Dedifferentiated amniotic fluid mesenchymal stem cell (primary cell): ENCODE measurements around the gene FCHO1.
"Not testable (repeated sequence)": the region's sequence is repeated elsewhere in the genome, so short reads cannot be mapped to it uniquely, and the experiment has no call there.

Experiments
- DNase-seq: peaks from one replicate; pipeline ENCODE4 v3.0.0-alpha.2; 2016; ENCODE audit errors: extremely low spot score

FCHO1 gene

DNA sequence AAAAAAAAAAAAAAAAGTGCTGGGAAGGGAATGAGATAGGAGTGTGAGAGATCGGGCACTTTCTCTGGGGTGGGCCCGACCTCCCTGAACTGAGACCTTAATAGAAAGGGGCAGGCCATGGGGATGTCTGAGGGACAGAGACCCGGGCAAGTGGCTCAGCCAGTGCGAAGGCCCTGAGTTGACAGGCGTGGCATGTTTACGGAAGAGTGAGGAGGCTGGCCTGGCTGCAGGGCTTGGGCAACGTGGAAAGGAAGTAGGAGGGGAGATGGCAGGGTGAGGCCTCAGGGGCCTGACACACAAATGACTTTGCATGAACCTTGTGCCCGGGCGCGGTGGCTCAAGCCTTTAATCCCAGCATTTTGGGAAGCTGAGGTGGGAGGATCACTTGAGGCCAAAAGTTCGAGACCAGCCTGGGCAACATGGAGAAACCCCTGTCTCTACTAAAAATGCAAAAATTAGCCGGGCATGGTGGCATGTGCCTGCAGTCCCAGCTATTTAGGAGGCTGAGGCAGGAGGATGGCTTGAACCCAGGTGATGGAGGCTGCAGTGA is 13.9 kb downstream of the FCHO1 start:
- DNase-seq = no peak

DNA sequence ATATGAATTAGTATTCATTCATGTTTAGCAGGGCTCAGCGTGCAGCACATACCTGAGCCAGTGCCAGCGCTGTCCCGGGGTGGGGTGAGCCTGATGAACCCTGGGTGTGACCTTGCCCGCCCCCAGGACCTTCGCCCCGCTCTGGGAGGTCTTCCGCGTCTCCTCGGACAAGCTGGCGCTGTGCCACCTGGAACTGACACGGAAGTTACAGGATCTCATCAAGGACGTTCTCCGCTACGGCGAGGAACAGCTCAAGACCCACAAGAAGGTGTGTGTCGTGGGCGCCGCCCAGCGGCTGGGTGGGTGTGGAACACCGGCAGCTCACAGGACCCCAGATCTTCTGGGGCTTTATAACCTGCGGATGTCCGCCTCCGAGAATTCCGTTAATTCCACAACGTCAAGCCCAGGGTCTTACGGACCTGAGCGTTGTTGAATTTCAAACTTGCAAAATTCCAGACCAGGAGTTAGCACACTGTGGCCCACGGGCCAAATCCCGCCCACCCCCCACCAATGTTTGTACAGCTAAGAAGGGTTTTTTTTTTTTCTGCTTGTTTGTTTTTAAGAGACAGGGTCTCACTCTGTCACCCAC is 15.4 kb downstream of the FCHO1 start:
- peak; percentile 45 for DNase-seq

DNA sequence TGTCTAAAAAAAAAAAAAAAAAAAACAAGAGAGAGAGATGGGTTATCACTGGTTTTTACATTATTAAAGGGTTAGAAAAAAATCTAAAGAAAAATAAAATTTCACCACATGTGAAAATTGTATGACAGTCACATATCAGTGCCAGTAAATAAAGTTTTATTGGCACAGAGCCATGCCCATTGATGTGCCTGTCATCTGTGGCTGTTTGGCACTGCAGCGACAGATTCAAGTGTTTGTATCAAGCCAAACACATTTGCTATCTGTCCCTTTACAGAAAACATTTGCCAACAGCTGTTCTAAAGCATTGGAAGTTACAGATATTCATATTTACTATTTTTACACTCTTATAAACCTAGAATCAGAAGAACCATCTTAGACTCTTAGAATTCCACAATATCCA is 16.3 kb downstream of the FCHO1 start:
- no peak for DNase-seq

DNA sequence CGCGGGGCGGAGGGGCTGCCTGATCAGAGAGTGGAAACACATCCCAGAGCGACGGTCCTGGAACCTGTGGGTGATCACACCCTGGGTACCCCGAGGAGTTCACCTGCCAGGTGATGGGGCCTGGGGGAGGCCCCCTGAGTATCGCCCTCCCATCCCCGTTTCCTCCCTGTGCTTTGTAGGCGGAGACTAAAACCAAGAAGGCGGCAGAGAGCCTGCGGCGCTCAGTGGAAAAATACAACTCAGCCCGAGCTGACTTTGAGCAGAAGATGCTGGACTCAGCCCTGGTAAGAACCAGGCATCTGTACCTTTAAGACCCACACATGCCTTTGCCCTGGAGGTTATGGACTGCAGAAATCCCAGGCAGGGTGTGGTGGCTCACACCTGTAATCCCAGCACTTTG is 19.3 kb downstream of the FCHO1 start:
- no peak for DNase-seq

DNA sequence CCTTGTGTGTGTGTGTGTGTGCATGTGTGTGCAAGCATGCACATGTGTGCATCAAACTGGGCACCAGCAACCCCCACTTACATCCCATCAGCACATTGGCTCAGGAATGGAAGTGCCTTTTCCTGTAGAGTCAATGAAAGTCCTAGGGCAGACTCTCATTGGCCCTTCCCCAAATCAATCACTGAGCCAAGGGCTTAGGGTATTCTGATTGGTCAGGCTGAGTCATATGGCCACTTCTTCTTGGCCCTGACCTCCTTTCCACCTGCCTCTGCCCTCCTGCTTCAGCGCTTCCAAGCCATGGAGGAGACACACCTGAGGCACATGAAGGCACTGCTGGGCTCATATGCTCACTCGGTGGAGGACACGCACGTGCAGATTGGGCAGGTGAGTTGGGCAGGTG is 20.9 kb downstream of the FCHO1 start:
- no peak for DNase-seq

DNA sequence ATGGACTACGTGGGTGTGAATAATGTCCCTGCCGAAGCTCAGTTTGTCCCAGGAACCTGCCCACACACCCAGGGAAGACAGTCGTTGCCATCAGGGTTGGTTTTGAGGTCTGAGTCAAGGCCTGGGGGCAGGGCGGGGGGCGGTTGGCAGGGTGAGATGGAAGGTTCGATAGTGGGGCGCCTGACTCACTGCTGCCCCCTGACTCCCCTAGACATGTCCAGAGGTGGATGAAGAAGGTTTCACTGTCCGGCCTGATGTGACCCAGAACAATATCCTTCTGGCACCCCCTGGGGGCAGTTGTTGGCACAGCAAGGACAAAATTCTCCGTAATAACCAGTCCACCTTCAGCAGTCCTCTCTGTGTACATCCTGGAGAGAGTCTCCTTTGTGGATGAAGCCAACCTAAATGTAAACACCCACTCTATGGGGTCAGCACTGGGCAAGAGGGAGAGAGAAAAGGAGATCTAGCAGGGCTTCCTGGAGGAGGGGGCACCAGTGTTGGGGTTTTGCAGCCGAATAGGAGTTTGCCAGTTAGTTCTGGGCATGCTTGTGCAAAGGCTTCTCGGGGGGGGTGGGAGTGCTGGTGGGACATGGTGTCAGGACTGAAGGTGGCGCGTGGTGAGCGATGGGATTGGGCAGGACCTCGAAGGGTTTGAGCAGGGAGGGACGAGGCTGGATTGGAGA is 24.1 kb downstream of the FCHO1 start:
- no peak for DNase-seq

DNA sequence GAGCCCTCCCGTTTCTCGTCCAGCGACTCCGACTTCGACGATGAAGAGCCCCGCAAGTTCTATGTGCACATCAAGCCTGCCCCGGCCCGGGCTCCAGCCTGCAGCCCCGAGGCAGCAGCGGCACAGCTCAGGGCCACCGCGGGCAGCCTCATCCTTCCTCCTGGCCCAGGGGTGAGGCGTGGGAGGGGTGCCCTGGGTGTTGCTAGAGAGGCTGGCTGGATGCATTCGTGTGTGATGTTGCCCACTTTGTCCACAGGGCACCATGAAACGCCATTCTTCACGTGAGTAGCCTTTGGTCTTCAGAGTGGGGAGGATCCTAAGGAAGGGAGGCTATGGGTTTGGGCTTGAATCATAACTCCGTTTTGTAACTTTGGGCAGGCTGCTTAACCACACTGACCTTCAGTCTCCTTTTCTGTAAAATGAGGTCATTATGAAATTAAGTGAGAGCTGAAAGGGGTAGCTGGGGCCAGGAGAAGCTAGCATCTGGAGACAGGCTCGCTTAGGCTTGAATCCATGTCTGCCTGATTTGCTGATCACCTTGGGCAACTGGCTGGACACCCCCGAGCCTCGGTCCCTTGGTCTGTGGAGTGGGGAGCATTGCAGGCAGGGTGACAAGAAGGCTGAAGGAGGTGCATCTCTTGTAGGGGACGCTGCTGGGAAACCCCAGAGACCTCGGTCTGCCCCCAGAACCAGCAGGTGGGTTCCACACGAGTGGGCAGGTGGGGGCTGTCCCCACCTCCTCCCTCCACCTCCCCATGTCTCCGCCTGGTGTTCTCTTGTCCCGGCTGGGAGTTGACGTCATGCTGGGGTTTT is 24.9 kb downstream of the FCHO1 start:
- no peak for DNase-seq

DNA sequence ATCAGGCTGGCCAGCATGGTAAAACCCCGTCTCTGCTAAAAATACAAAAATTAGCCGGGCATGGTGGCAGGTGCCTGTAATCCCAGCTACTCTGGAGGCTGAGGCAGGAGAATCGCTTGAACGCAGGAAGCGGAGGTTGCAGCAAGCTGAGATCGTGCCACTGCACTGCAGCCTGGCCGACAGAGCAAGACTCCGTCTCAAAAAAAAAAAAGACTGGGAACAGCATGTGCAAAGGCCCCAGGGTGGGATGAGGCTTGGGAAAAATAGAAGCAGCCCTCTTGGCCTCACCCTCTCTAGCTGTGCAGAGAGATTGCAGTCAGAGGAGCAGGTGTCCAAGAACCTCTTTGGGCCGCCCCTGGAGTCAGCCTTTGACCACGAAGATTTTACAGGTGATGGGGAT is 26.6 kb downstream of the FCHO1 start:
- DNase-seq = not testable (repeated sequence)

DNA sequence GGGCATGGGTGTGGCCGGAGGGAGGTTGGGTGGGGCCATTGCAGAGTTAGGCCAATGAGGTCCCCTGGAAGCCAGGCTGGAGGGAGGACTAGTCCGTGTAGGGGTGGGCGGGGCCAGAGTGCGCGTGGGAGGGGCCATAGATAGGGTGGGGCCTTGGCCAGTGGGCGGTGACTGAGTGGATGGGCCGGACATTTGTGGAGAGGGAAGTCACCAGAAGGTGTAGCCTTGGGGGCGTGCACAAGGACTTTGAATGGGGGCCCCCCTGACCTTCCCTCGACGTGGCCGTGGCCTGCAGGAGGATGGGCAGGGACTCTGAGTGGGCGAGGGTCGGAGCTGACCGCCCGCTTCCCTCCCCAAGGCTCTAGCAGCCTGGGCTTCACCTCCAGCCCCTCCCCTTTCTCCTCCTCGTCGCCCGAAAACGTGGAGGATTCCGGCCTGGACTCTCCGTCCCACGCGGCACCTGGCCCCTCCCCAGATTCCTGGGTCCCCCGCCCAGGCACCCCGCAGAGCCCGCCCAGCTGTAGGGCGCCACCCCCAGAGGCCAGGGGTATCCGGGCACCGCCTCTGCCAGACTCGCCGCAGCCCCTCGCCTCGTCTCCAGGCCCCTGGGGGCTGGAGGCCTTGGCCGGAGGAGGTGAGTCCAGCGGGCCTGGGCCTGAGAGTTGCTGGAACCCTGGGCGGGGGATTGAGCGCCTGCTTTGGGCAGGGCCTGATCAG is 27.1 kb downstream of the FCHO1 start:
- no peak for DNase-seq

DNA sequence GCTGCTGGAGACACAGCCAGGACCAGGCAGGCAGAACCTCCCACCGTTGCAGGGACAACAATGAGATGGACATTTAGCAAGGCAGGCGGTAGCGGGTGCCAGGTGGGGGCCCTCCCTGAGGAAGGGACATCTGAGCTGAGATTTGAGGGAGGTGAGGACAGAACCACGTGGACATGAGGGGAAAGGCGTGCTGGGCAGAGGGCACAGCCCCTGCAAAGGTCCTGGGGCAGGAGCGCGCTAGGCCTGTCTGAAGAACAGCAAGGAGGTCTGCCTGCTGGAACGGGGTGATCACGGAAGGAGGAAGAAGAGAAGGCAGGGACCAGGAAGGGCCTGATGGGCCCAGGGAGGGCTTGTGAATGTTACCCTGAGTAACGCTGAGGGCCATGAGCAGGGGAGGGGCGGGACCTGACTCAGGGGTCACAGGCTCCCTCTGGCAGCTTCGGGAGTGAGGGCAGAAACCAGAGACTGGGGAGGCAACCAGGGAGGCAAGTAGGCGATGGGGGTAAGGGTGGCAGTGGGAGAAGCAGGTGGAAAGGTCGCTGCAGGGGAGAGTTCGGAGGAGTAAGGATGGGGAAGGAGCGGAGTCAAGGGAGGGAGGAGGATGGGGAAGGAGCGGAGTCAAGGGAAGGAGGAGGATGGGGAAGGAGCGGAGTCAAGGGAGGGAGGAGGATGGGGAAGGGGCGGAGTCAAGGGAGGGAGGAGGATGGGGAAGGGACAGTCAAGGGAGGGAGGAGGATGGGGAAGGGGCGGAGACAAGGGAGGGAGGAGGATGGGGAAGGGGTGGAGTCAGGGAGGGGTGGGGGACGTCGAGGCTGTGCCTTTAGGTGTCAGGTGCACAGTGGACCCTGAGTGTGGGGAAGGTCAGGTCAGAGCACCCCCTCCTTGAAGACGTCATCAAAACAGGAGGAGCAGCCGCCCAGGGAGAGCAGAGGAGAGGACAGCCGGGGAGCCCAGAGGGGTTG is 28.0 kb downstream of the FCHO1 start:
- DNase-seq = no peak

DNA sequence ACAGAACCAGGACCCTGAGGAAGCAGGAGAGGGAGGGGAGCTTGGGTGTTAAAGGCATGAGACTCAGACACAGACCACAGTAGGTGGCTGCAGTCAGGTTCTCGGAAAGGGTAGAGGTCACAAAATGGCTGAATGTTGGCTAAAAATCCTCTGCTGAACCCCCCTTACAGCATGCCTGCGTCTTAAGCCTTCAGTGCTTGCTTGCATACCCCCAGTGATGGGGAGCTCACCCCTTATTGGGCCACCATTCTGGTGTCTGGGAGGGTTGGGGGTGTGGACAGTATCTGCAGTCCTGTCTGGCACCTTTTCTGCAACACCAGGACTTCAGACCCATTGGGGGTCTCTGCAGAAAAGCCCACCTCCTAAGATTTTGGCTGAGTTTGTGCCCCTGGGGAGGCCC is 29.5 kb downstream of the FCHO1 start:
- no peak for DNase-seq

DNA sequence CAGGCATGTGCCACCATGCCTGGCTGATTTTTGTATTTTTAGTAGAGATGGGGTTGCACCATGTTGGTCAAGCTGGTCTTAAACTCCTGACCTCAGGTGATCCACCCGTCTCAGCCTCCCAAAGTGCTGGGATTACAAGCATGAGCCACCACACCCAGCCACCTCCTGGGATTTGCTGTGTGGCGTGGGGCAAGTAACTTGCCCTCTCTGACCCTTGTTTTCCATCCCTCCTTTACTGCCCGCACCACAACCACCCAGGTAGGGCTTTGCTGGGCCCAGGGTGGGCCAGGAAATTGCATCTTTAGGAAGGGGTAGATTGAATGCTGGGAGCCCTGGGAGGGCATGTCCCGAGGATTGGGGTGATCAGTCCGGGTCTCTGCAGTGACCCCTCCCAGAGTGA is 32.4 kb downstream of the FCHO1 start:
- not testable (repeated sequence) for DNase-seq

DNA sequence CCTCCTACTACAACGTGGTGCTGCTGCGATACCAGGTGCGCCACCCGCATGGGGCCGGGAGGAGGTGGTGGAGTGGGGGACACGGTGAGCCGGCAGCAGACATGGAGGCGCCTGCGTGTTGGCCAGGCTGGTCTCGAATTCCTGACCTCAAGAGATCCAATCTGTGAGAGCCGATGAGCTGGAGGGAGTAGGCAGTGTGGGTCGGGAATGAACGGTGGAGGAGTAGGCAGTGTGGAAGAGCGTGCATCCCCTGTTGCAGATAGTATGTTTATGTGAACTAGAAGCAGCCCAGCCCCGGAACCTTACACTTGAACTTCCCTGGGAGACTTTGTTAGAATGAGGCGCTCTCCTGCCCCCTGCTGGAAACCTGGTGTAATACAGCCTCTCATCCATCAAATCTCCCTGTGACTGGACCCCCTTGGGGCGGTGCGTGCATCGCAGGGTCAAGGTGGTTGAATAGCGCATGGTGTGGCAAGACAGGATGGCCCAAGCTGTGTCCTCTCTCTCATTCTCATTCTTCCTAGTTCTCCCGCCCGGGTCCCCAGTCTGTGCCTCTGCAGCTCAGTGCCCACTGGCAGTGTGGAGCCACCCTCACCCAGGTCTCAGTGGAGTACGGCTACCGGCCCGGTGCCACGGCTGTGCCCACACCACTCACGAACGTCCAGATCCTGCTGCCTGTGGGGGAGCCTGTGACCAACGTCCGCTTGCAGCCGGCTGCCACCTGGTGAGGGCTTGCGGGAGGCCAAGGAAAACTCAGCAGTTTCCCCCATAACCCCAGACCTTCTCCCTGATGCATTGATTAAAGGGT is 33.1 kb downstream of the FCHO1 start:
- DNase-seq = peak; percentile 50

DNA sequence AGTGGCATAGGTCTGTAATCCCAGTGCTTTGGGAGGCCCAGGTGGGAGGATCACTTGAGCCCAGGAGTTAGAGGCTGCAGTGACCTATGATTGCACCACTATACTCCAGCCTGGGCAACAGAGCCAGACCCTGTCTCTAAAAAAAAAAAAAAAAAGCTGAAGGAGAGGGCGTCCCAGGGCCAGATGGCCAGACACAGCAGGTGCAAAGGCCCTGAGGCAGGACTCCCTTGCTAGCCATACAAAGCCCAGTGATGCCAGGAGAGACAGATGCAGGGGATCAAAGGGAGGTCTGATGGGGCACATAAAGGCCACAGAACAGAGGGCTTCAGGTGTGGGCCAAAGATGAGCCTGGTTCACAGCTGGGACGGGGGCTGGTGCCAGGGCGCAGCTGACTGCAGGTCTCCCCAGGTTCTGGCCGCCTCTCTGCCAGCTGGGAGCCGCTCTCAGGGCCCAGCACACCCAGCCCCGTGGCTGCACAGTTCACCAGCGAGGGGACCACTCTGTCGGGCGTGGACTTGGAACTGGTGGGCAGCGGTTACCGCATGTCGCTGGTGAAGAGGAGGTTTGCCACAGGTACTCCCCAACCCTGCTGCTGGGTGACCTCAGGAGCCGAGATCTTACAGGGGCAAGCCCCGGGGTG is 36.1 kb downstream of the FCHO1 start:
- DNase-seq = no peak

DNA sequence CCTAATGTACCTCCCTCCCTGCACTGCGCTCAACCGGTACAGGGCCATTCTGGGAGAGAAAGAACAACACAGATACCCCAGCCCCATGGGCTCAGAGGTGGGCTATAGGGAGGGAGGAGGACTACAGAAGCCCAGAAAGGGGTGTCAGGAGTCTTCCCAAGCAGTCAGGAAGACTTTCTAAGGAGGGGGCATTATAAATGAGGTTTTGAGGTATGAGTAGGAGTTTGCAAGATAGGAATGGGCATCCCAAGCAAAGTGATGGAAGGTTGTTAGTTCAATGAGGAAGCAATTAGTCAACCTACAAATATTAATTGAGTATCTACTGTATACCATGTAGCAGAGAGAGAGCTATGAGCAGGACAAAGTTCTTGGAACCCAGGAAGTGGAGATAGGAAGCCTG is 37.4 kb downstream of the FCHO1 start:
- DNase-seq = no peak

DNA sequence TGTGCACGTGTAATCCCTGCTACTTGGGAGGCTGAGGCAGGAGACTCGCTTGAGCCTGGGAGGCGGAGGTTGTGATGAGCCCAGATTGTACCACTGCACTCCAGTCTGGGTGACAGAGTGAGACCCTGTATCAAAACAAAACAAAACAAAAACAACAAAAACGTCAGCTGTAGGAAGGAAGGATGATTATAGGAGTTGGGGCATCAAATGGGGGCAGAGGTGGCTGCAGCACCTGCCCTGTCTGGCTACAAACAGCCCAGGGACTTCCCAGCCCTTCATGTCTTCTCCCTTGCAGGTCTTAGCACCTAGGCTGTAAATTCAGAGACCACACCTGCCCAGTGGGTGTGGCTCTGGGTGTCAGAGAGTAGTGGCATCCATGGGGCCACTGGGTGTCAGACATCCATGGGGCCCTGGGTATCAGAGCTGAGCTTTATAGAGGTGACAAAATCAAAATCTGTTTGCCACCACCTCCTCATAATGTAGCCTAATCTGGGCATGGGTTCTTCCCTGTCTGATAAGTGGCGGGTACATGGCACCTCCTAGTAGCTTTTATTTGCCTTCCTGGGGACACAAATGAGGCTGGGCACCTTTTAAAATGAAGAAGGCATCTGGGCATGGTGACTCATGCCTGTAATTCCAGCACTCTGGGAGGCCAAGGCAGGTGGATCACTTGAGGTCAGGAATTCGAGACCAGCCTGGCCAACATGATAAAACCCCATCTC is 38.9 kb downstream of the FCHO1 start:
- DNase-seq = no peak

DNA sequence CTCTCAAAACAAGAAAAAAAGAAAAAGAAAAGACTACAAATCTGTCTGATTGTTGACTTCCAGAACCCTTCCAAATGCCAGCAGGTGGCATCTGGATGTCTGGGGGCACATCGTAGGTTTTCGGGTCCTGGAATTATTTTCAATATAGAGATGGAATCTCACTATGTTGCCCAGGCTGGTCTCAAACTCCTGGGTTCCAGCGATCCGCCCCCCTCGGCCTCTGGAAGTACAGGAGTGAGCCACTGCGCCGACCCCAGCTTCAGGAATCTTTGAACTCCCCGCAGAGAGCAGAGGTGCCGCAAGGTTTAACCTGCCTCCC is 43.1 kb downstream of the FCHO1 start:
- DNase-seq = peak; percentile 8

DNA sequence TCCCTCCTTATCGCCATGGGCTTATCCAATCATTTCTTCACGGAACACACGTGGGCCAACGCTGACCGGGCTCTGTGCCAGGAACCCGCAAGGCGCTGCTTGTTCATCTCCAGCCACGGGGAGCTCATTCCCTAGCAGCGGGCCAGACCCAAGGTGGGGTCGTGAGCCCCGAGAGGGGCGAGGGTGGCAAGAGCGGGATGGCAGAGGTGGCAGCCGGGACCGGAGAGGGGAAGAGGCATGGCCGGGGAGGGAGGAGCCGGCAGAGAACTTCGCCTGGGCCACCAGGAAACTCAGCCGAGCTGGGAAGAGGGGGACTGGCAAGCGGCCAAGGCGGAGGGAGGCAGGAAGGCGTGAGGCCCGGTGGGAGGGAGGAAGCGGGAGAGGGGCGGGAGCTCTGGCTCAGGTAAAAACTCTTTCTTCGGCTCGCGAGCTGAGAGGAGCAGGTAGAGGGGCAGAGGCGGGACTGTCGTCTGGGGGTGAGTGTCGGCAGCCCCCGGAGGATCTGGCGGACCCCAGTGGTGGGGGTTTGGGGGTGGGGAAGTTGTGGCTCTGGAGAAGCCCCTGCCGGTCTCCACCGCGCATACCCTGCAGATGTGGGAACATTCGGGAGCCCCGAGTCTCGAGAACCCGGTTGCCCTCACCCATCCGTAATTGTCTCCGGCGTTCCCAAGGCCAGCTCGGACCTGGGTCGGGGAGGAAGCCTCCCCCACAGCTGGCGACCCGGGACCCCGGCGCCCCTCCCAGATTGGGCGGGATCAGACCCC is 43.6 kb downstream of the FCHO1 start, which contains the start of gene B3GNT3:
Gene B3GNT3, plus strand, starts transcription at position 408 of the 764 bp plus-strand sequence. CDS start 12,670 bp downstream, outside the sequence.
- peak; percentile 1 for DNase-seq
